Measurements from ENCODE around the gene SLC6A17.

Gene SLC6A17

DNA sequence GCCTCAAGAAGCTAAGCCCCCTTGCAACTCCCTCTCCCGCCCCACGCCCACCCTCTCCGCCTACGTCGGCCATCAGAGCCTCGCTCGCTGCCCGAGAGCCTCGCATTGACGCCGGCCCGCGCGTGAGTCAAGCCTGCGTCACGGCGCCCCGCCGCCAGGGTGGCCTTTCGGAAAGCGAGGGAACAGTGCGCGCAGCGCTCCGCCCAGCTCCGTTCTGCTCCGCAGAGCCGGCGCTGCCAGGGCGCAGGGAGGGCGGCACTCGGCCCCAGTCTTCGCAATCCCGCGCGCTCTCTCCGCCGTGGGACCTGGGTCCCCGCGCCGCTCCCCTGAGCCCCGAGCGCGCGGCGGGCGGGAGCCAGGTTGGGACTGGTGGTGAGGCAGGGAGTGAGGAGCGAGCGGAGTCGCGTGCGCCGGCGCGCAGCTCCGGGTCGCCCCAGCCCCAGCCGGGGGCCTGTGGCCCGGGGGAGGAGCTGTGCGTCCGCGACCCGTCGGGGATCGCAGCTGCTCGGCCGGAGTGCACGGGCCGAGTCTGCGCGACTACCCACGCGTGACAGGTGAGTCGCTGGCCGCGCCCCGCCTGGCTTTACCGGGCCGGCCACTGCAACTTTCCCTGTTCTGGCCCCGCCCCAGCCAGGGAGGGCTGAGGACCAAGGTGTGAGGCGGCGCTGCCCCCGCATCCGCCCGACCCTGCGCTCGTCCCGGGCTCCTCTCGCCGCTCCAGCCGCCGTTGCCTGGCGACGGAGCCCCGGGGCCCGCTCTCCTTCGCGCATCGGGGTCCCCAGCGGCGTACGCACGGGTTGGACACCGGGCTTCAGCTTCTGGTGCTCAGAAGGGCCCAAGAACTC lies at the start of gene SLC6A17:
Gene SLC6A17, plus strand, starts transcription at position 165 of the 845 bp plus-strand sequence. CDS start 16,436 bp downstream, outside the sequence.
- no peak for DNase-seq (ENCODE audit: low read depth, low spot score)

DNA sequence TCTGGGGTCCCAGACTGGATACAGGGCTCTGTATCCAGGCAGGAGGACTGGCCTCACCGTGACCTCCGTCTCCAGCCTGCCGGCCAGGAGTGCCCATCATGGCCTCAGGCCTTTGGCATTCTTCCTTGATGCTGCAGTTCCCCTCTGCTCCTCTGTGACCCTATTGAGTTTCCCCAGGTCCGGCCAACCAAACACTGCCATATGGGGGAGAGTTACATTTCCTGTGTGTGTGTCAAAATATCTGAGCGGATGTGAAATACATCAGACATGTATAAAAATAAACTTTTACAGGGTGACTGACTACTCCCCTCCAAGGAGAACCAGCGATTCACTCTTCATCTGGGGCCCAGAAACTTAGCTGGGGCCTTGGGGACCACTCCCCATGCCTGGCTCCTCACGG lies 48.2 kb upstream of the SLC6A17 start:
- DNase-seq (ENCODE audit: low read depth, low spot score) = no peak

DNA sequence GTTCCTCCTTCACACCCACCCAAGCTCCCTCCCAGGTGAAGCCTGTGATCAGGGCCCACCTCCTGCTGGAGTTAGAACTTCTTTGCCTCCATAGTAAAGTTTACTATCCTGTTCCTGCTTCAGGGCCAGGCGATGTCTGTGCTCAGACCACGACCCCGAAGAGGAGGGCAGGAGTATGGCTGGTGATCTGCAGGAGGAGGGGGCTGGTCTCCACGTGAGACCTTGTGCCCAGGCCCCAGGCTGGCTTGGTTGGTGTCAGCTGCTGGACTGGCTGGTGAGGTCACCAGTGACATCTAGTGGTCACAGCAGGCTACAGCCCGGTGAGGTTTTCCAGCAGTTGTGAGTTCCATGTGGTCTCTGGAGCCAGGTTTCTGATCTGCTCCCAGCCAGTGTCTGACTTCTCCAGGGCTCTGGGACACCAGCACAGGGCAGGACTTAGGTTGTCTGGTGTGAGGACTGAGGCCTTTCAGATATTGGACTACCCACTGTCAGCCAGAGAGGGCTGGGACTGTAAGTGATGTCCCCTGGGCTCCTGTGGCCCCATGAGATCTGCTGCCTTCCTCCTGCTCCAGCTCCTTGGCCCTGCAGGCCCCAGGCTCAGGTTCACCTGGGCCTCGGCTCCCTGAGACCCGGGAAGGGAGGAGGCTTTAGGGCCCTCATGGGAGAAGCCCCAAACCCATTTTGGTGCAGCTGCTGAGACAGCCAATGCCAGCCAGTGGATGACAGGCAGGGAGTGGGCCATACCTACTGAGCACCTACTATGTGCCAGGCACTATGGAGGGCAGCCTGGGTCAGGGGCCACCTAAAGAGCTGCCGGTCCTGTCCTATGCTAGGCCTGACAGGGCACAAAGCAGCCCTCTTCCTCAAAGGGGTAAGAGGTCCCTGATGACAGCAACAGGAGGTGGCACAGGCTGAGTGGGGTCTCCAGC lies 44.0 kb upstream of the SLC6A17 start:
- DNase-seq (ENCODE audit: low read depth, low spot score) = peak; percentile 25

DNA sequence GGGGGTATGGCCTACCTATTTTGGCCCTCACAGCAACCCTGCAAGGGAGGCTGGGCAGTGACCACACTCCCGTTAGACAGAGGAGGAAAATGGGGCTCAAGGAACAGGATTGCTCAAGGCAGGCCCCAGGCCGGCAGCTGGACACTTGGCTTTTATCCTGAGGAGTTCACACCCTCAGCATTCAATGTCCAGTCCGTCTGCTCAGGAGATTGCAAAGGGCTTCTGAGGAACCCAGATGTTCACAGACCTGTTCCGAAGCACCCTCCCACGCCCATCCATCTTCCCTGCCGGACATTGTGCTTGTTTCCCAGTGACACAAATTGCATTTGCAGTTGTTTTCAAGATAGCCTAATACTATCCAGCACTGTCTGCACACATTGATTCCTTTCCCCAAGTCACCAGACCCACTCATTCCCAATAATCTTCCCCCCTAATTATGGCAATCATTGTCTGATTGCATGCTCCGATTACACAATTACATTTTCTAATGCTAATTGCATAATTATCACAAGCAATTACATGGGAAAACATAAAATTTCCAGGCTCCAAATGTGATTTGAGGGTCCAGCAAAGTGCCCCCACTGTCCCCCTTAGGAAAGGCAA lies 42.3 kb upstream of the SLC6A17 start:
- DNase-seq (ENCODE audit: low read depth, low spot score) = no peak

DNA sequence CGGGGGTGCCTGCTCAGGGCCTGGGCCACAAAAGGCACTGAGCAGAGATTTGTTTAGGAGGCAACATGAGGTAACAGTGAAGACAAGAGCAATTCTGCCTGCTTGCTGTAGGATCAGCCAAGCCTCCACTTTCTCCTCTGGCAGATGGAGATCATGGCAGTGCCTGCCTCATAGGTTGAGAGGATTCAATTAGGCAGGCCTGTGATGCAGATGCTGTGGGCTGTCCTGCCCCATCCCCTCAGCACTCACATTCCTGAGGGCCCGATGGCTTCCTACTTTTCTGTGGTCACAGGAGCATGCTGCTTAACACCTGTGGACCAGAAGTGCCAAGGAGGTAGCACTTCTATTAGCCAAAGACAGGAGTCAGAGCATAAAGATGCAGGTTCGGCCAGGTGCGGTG lies 39.2 kb upstream of the SLC6A17 start:
- DNase-seq (ENCODE audit: low read depth, low spot score) = no peak

DNA sequence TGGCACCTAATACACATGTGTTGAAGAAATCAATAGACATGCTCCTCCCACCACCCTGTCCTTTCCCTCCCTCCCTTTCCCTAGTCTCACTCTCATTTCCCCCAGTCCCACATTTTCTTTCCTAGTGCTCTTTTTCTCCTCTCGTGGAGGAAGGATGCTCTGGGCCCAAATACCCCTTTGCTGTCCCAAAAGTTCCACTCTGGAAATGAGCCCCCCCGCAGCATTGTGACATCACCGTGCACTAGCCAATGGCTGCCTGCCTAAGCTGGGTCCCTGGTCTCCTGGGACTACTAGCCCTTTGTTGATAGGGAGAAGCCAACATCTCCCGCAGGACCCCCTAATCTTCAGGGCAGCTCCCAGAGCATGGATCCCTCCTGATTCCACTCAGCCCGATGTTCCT lies 38.2 kb upstream of the SLC6A17 start, which contains the start of gene UBL4B:
Gene UBL4B, plus strand, starts transcription at position 301 of the 400 bp plus-strand sequence. Its CDS starts 92 bp downstream, at position 393.
- no peak for DNase-seq (ENCODE audit: low read depth, low spot score)

DNA sequence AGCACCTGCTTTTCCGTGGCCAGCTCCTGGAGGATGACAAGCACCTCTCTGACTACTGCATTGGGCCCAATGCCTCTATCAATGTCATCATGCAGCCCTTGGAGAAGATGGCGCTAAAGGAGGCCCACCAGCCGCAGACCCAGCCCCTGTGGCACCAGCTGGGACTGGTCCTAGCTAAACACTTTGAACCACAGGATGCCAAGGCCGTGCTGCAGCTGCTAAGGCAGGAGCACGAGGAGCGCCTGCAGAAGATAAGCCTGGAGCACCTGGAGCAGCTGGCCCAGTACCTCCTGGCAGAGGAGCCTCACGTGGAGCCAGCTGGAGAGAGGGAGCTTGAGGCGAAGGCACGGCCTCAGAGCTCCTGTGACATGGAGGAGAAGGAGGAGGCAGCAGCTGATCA lies 37.6 kb upstream of the SLC6A17 start:
- DNase-seq (ENCODE audit: low read depth, low spot score) = no peak

DNA sequence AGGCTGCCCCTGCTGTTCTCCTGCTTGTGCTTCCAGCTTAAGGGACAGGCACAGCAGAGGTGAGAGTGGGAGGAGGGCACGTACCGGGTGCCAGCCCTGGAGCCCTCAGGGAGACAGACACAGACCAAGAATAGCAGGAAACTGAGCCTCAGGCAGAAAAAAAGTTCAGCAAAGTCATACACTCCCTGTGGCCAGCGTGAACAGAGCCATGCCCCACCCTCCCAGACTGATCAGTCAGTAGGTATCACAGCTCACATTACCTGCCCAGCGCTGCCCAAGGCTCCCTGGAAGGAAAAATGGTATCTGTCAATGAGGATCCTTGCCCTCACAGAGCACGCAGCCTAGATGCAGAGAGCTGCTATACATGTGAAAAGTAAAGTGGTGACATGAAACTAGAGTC lies 36.7 kb upstream of the SLC6A17 start:
- no peak for DNase-seq (ENCODE audit: low read depth, low spot score)

DNA sequence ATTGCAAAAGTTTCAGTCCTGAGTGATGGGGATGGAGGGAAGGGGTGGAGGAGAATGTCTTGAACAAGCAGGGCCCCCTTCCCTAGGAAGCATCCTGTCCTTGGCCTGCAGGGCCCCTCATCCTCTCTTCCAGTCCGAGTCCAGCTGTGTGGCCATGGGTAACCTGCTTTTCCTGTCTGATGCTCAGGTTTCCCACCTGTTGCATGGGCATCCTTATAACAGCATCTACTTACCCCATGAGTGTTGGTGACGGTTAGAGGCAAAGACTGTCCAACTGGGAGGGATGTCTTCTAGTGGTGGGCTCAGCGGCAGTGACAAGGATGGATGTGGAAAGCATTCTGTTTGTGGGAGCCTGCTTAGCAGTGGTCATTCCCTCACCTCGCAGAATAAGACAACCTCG lies 36.1 kb upstream of the SLC6A17 start:
- DNase-seq (ENCODE audit: low read depth, low spot score) = no peak

DNA sequence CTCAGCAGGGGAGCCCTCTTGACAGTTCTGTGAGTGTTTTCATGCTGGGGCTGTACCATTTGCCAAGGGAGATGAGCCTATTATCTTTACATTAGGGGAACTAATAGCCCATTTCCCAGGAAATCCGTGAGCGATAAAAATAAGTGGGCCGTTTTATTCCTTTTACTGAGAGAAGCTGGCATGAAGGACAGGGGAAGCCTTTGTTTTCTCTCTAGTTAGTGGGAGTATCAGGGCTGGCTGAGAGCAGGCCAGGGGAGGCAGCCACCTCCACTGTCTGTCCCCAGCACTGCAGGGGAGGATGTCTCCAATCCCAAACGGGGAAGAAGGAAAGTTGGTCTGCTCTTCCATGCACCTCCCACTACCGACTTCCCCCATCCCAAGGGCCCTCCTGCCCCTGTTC lies 35.5 kb upstream of the SLC6A17 start:
- no peak for DNase-seq (ENCODE audit: low read depth, low spot score)

DNA sequence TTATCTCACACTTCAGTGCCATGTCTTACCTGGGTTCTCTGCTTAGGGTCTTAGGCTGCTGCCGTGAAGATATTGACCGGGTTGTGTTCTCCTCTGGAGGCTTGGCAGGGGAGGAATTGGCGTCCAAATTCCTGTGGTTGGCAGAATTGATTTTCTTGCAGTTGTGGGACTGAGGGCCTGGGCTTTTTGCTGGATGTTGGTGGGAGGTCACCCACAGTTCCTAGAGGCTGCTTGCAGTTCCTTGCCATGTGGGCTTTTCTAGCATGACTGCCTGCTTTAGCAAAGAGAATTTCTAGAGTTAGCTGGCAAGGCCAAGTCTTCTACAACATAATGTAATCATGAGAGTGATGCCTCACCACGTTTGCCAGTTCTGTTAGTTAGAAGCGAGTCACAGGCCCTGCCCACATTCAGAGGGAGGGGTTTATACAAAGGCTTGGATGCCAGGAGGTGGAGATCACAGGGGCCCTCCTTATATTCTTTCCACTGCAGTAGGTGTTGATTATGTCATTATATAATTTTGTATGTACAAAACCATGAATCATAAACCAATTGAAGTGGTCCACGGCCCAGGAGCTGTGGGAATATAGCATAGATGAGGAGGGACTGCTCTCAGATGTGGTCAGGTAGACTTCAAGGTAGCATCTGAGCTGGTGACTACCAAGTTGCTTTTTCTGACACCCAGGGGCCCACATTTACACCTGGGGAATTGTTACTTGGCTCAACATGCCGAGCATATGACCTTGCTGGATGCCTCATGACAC lies 31.5 kb upstream of the SLC6A17 start:
- DNase-seq (ENCODE audit: low read depth, low spot score) = no peak

DNA sequence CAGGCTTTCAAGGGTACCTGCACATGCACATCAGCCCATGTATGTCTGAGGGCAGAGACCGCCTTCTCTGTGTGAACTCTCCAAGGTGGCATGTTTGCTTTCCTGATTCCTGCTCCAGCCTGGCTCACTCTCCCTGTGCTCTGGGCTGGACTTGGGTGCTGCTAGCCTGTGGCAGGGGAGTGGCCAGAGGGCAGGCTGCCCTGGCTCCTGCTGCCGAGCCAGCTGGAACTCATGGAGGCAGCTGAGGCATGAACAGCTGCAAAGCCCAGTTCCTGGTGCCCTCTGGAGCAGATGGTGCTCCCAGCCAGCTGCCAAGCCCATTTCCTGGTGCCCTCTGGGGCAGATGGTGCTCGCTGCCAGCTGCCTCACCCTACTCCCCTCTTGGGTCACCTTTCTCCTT lies 30.5 kb upstream of the SLC6A17 start:
- no peak for DNase-seq (ENCODE audit: low read depth, low spot score)

DNA sequence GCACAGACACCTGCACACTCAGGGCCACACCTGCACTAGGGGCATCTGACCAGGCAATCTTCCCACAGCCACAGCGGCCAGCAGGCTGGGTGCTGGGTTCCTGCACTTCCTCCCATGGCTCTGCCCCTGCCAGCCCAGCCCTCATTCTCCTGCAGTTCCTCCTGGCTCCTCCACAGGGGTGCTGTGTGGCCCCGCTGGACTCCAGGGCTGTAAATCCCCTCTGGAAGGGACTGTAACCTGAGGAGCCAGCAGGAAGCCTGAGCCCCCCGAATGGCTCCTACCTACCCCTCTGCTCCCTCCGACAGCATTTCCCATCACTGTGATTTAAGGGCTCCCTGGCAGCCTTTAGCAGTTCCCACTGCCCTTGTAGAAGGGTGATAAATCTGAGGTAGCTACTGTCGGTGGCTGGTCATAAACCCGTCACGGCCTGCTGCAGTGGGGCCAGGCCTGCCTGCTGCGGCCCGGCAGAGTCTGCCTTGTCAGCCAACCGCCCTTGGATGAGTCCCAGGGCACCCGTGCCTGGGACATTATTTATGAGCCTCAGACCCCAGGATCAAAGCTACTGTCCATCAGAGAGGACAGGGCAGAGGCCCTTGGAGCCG lies 29.2 kb upstream of the SLC6A17 start:
- DNase-seq (ENCODE audit: low read depth, low spot score) = no peak

DNA sequence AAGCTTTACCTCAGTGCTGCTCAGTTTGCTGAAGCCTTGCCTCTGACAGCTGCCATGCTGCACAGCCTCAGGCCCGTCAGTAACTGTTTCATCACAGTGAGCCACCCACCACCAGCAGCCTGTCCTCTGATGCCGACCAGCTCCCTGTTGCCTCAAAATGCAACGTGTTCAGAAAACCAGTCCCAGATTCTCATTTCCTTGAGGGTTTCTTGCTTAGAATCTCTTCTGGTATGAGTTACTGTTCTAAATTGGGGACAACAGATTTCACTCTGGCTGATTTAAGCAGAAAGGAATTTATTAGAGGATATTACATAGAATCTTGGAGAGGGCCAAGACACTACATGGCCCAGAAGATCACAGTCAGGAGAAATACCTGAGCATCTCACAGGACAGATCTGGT lies 27.1 kb upstream of the SLC6A17 start:
- DNase-seq (ENCODE audit: low read depth, low spot score) = no peak

DNA sequence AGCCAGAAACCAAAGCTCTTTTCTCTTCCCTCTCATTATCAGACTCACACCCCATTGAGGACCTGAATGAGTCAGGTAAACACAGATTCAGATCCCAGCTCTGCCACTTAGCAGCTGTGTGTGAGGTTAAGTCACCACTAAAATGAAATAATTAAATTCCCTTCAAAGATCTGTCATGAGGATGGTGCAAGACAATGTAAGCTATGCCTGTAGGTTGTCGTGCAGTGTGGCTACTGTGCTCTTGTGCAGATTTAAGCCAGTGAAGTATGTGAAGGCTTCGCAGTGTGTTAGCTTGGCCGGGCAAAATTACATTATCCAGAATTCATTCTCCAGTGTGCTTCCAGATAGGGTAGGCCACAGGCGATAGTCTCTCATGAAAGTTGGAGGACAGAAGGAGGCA lies 24.5 kb upstream of the SLC6A17 start:
- no peak for DNase-seq (ENCODE audit: low read depth, low spot score)

DNA sequence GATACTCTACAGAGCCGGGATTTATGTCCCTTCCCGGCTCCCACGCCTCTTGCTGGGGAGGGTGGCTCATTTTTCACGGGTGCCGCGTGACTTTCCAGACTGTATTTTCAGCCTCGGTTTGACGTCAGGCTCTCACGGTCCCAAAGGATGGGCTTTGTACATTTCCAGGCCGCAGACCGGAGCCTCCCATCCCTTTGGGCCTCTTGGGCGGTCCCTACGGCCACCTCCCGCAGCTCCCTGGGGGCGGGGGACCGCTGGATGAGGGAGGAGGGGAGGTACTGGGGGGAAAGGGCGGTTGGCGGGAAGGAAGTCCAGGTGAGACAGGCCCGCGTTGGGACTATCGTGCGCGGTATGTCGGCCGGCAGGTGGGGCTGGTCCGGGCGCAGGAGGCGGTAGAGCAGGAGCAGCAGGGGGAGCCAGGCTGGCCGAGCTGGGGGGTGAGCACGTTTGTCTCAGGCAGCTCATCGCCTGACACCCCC lies 20.1 kb upstream of the SLC6A17 start:
- no peak for DNase-seq (ENCODE audit: low read depth, low spot score)

DNA sequence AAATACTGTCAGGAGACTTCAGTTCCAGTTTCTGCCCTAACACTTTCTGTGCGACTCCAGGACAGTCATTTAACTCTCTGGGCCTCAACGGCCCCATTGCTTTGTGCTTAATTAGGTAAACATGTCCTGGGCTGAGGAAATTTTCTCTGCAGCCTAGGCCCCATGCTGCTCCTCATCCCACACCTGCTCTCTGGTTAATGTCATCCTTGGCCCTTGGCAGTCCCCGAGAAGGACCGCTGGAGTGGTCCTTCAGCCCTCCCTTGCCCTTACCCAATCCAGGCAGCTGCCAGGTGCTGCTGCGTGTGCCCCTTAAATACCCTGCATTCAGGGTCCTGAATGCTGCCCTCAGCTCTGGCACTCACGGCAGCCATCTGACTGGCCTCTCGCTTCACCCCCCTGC lies 19.3 kb upstream of the SLC6A17 start:
- no peak for DNase-seq (ENCODE audit: low read depth, low spot score)

DNA sequence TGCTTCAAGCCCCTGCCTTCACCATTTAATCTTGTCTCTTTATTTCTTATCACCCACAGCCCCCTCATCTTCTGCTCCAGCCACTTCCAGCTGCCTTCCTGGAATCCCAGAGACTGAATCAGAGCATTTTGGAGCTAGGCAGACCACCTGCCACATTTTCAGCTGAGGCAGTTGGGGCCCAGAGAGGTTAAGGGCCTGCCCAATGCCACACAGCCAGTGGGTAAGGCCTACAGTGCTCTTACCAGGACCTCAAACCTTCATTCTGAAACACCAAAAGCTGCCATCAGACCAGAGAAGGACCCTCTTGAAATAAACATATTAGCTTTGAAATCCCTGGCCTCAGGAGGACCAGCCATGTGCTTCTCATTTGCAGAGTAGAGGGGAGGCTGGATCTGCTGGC lies 17.6 kb upstream of the SLC6A17 start:
- no peak for DNase-seq (ENCODE audit: low read depth, low spot score)

DNA sequence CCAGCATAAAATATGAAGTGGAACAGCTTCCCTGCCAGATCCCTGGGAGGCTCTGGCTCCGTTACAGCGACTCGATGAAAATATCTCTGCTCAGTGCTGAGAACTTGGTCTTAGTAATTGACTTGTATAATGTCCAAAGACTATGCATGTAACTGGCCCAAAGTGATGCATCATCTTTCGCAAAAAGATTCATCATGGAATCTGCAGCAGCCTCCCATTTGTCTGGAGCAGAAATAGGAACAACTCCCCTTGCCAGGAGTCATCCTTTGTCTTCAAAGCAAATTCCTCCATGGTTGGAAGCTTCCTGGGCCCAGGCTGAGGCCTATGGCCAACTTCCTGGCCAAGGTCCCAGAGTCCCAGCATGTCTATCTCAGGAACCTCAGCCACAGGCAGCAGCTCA lies 16.9 kb upstream of the SLC6A17 start:
- no peak for DNase-seq (ENCODE audit: low read depth, low spot score)

DNA sequence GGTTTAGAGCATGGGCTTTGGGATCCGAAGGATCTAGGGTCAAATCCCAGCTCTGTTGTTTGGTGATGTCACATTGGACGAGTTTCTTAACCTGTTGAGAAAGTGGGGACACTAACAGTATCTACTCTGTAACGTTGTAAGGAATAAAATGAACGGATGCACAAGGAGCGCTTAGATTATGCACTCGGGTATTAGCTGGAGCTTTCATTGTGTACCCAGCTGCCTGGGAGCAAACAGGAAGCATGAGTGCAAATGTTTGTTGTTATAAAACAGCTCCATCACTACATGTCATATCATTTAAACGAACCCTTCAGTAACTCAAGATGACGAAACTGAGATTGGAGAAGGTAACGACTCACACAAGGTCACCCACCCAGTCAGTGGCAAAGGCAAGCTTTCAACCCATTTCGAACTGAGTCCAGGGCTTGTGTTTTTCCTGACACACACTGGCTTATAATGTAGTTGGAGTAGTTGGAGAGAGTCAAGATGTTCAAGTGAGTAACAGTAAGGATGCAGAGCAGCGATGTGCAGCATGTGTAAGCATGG lies 16.2 kb upstream of the SLC6A17 start:
- DNase-seq (ENCODE audit: low read depth, low spot score) = no peak

DNA sequence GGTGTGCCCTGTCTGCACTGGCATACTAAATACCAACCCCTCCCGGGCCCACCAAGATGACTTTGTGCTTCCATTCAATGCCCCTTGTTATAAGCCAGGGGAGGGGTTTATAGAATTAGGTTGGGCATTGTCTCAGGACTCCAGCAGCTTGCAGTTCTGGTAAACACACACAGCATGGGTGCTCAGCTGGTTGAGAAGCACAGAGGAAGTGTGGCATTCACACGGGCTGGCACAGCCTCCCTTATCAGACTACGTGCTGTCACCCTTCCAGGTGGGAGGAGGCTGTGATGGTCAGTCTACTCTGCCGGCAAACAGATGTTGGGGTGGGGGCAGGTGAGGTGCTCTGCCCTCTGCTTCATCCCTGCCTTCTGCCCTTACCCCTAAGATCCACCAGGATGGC lies 15.0 kb upstream of the SLC6A17 start:
- no peak for DNase-seq (ENCODE audit: low read depth, low spot score)

Measured in brain pericyte (primary cell).